OCI-LY7 (cell line): ENCODE data around the gene EIF3D. TPM values are rescaled to one million over a fixed set of nuclear protein-coding genes. Genes with fewer than 3 reads are reported as not detected.

Experiments
- BruUV-seq: library from RNA; stranded (reverse); fragments of 400-500 nt; replicated peaks from 2 replicates; lab custom pipeline; 2021; lab: Mats Ljungman, UMichigan
- CTCF ChIA-PET: fragments of 300-600 bp; sonication (Branson Sonifier 250); formaldehyde crosslinking; loops from one replicate; lab custom pipeline; 2022; ENCODE audit warnings: antibody characterized with exemption; ENCODE audit not compliant: unreplicated experiment; lab: Charles Lee
- POLR2A ChIA-PET: fragments of 300-600 bp; sonication (Branson Sonifier 250); formaldehyde crosslinking; loops from one replicate; lab custom pipeline; 2022; ENCODE audit warnings: antibody characterized with exemption; lab: Charles Lee
- DNase-seq: peaks from one replicate; pipeline ENCODE4 v3.0.0-alpha.2; 2015; ENCODE audit warnings: low spot score
- H2AFZ ChIP-seq: fragments of 200-600 bp; sonication (generic), shearing (Covaris generic); 2 replicates; pipeline ENCODE4 v1.6.1; 2014; ENCODE audit warnings: mild to moderate bottlenecking, antibody characterized with exemption, low read length, moderate library complexity
- H3K27ac ChIP-seq: fragments of 200-600 bp; sonication (generic); 2 replicates; pipeline ENCODE4 v1.5.1; 2014; ENCODE audit warnings: mixed run types, low read depth, mild to moderate bottlenecking, moderate library complexity, low read length, inconsistent platforms; ENCODE audit not compliant: poor library complexity, severe bottlenecking
- H3K36me3 ChIP-seq: fragments of 200-600 bp; sonication (generic); 2 replicates; pipeline ENCODE4 v1.6.1; 2014; ENCODE audit warnings: mild to moderate bottlenecking, antibody characterized with exemption, low read length, moderate library complexity, mixed read lengths; ENCODE audit not compliant: insufficient read depth
- H3K4me1 ChIP-seq: fragments of 200-600 bp; sonication (generic); 2 replicates; pipeline ENCODE4 v1.5.1; 2014; ENCODE audit warnings: mild to moderate bottlenecking, low read length; ENCODE audit not compliant: insufficient read depth, poor library complexity, severe bottlenecking
- H3K4me2 ChIP-seq: fragments of 200-600 bp; sonication (generic); 2 replicates; pipeline ENCODE4 v1.6.1; 2014; ENCODE audit warnings: mild to moderate bottlenecking, low read length
- H3K4me3 ChIP-seq: fragments of 200-600 bp; sonication (generic); 2 replicates; pipeline ENCODE4 v1.5.1; 2014; ENCODE audit warnings: mild to moderate bottlenecking, low read depth, low read length; ENCODE audit not compliant: poor library complexity, severe bottlenecking
- H3K79me2 ChIP-seq: fragments of 200-600 bp; sonication (generic); 2 replicates; pipeline ENCODE4 v1.6.1; 2016; ENCODE audit warnings: low read depth, mild to moderate bottlenecking, low read length, moderate library complexity, mixed read lengths; ENCODE audit not compliant: insufficient read depth
- H3K9me2 ChIP-seq: fragments of 200-600 bp; sonication (generic); 2 replicates; pipeline ENCODE4 v1.6.1; 2016; ENCODE audit warnings: mild to moderate bottlenecking, low read length, mixed read lengths; ENCODE audit not compliant: insufficient read depth
- H3K9me3 ChIP-seq: fragments of 200-600 bp; sonication (generic); 2 replicates; pipeline ENCODE4 v1.6.1; 2014; ENCODE audit warnings: mild to moderate bottlenecking, mixed run types, low read length, mixed read lengths
- H4K20me1 ChIP-seq: fragments of 200-600 bp; sonication (generic); 2 replicates; pipeline ENCODE4 v1.6.1; 2014; ENCODE audit warnings: mild to moderate bottlenecking, antibody characterized with exemption, low read length, moderate library complexity, mixed read lengths; ENCODE audit not compliant: insufficient read depth
- EZH2phosphoT487 ChIP-seq: fragments of 200-600 bp; sonication (generic); IDR thresholded peaks from 2 replicates; pipeline ENCODE4 v1.6.1; 2018; ENCODE audit warnings: low read depth, borderline replicate concordance, mild to moderate bottlenecking, mixed run types, antibody characterized with exemption, low read length, moderate library complexity, mixed read lengths
- intact Hi-C: fragments of 100-400 bp; cut with micrococcal nuclease; formaldehyde crosslinking; loops from one replicate; pipeline ENCODE4 v1.10.0; 2022; ENCODE audit not compliant: unreplicated experiment
- total RNA-seq, 2 experiments: library from RNA; depleted of rRNA in 1 of 2; stranded (reverse); fragments of >200 nt in 1 of 2; shearing (Covaris generic) in 1 of 2; gene quantifications; 2 replicates each; pipeline ENCODE4 v1.2.3, GENCODE V29; 2014 to 2022
- TF ChIP-seq, protein P1 (sequence below): fragments of 200-600 bp; sonication (generic); conservative IDR thresholded peaks from 2 replicates; pipeline ENCODE4 v1.5.1; 2014; ENCODE audit warnings: mild to moderate bottlenecking, antibody characterized with exemption, low read length, moderate library complexity, mixed read lengths

EIF3D gene
- total RNA-seq, 2 experiments from 2014 or later: 223 to 270 TPM

DNA sequence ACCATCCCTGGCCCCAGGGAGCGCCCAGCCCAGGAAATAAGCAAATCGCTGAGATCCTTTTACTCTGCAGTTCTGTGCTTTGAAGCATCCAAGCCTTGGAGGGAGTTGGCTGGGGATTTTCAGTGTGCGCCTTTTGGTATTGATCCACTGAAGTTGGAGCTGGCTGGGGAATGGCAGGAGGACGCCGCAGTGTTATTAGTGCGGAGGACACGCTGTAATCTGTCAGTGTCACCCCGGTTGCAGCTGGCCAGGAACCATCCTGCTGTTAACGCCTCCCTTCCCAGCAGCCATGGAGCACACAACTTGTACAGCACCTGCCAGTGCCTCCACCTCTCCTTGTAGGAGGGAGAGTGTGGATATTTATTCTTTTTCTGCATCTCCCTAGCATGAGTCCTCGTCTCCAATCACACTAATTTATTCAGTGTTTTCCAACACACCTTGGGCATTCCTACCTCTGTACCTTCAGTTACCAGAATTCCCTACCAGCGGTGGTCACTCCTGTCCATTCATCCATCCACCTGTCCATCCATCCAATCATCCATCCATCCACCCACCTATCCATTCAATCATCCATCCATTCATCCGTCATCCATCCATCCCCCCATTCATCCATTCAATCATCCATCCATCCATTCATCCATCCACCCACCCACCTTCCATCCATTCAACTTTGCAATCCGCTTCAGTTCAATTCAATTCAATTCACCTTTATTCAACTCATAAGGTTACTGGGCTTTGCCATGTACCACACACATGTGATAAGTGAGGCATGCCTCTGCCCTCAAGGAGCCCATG is 21.9 kb upstream of the EIF3D start:
- intact Hi-C loops: no loop called here

GRCh38 chr22:36549033-36549432 is 20.1 kb upstream of the EIF3D start:
- ChIA-PET CTCF (no interaction called here), POLR2A (no interaction called here)
- Histone ChIP-seq H3K9me3 (no peaks in the 10 kb centered on the region), H3K27ac (no peak overlapping the region), H3K4me2 (no peak overlapping the region), H3K9me2 (no peaks in the 10 kb centered on the region), H4K20me1 (no peaks in the 10 kb centered on the region), H3K79me2 (no peaks in the 10 kb centered on the region), H3K4me1 (peaks cover 35% of the 10 kb centered on the region), H3K4me3 (no peak overlapping the region), H2AFZ (no peak overlapping the region), H3K36me3 (no peaks in the 10 kb centered on the region)
- no peak for DNase-seq
- no TSS peak for BruUV-seq
- TF ChIP-seq, protein P1, sequence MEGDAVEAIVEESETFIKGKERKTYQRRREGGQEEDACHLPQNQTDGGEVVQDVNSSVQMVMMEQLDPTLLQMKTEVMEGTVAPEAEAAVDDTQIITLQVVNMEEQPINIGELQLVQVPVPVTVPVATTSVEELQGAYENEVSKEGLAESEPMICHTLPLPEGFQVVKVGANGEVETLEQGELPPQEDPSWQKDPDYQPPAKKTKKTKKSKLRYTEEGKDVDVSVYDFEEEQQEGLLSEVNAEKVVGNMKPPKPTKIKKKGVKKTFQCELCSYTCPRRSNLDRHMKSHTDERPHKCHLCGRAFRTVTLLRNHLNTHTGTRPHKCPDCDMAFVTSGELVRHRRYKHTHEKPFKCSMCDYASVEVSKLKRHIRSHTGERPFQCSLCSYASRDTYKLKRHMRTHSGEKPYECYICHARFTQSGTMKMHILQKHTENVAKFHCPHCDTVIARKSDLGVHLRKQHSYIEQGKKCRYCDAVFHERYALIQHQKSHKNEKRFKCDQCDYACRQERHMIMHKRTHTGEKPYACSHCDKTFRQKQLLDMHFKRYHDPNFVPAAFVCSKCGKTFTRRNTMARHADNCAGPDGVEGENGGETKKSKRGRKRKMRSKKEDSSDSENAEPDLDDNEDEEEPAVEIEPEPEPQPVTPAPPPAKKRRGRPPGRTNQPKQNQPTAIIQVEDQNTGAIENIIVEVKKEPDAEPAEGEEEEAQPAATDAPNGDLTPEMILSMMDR: no peak
- TF ChIP-seq EZH2phosphoT487: no peak
- intact Hi-C loops: loop anchor here (5.0 to 10.0 kb wide), 2 partner anchors 76 to 233 kb away; no protein-coding TSS in a partner anchor

More for the DNA sequence above, 21.9 kb upstream of the EIF3D start:
- no peak for DNase-seq
- BruUV-seq: no TSS peak
- POLR2A ChIA-PET: no interaction called here
- CTCF ChIA-PET: no interaction called here
- no peaks in the 10 kb centered on the region for H3K9me3 ChIP-seq
- H3K4me2 ChIP-seq: no peak overlapping the region
- no peaks in the 10 kb centered on the region for H3K79me2 ChIP-seq
- no peak overlapping the region for H3K4me3 ChIP-seq
- TF ChIP-seq, protein P1: no peak
- no peak for TF ChIP-seq EZH2phosphoT487
- H3K4me1 ChIP-seq: peaks cover 39% of the 10 kb centered on the region
- H3K9me2 ChIP-seq: no peaks in the 10 kb centered on the region
- H2AFZ ChIP-seq: no peak overlapping the region
- no peaks in the 10 kb centered on the region for H3K36me3 ChIP-seq
- no peaks in the 10 kb centered on the region for H4K20me1 ChIP-seq
- H3K27ac ChIP-seq: no peak overlapping the region

DNA sequence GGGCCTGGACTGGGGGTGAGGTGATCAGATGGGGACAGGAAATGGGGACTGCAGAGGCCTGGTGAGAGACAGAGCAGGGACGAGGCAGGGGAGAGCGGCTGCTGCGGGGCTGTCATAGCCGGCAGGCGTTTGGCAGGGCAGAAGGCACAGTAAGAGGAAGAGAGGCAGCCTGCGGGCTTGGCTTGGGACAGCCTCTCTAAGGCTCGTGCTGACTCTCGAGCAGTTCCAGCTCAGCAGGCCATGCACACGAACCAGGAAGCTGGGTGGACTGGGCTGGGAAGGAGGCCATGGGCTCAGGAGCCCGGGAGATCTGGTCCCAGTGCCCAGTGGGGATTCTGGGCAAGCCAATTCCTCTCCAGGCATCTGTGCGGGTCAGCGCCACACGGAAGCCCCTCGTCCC is 19.6 kb upstream of the EIF3D start:
- Histone ChIP-seq H2AFZ (no peak overlapping the region), H3K79me2 (no peaks in the 10 kb centered on the region), H3K4me3 (no peak overlapping the region), H3K27ac (no peak overlapping the region), H3K4me1 (peaks cover 33% of the 10 kb centered on the region), H4K20me1 (no peaks in the 10 kb centered on the region), H3K9me2 (no peaks in the 10 kb centered on the region), H3K36me3 (no peaks in the 10 kb centered on the region), H3K4me2 (no peak overlapping the region), H3K9me3 (no peaks in the 10 kb centered on the region)
- no peak for TF ChIP-seq EZH2phosphoT487
- TF ChIP-seq, protein P1: no peak
- POLR2A ChIA-PET: no interaction called here
- DNase-seq: no peak
- BruUV-seq: no TSS peak
- intact Hi-C loops: loop anchor here (5.0 to 10.0 kb wide), 2 partner anchors 76 to 234 kb away; no protein-coding TSS in a partner anchor
- CTCF ChIA-PET: no interaction called here
